Mesenchymal stem cell (in vitro differentiated cells and primary cell): ENCODE results near the gene ZG16B.

Experiments used
- DNase-seq: peaks from one replicate; pipeline ENCODE4 v3.0.0-alpha.2; 2013
- H2AFZ ChIP-seq: one replicate; pipeline ENCODE4 v1.6.1; 2013; ENCODE audit warnings: low read depth, mild to moderate bottlenecking, control low read depth, inconsistent platforms, low read length, moderate library complexity
- H2AK5ac ChIP-seq: 2 replicates; pipeline ENCODE4 v1.6.1; 2013; ENCODE audit warnings: low read length, moderate library complexity, mild to moderate bottlenecking, inconsistent platforms; ENCODE audit not compliant: severe bottlenecking
- H2BK120ac ChIP-seq: one replicate; pipeline ENCODE4 v1.6.1; 2013; ENCODE audit warnings: low read depth, mild to moderate bottlenecking, inconsistent platforms, low read length, moderate library complexity
- H2BK12ac ChIP-seq, 2 experiments: one replicate each; pipeline ENCODE4 v1.6.1; 2013; ENCODE audit warnings: inconsistent platforms in 2 of 2, low read length in 2 of 2, mild to moderate bottlenecking in 2 of 2, moderate library complexity in 2 of 2, control low read depth in 1 of 2
- H2BK15ac ChIP-seq: one replicate; pipeline ENCODE4 v1.6.1; 2013; ENCODE audit warnings: mild to moderate bottlenecking, low read depth, inconsistent platforms; ENCODE audit not compliant: poor library complexity, severe bottlenecking
- H2BK5ac ChIP-seq: 2 replicates; pipeline ENCODE4 v1.6.1; 2013; ENCODE audit warnings: low read depth, mild to moderate bottlenecking, low read length, control low read depth, inconsistent platforms; ENCODE audit not compliant: poor library complexity, severe bottlenecking
- H3K14ac ChIP-seq, 2 experiments: one replicate each; pipeline ENCODE4 v1.6.1; 2013; ENCODE audit warnings: inconsistent platforms in 2 of 2, low read length in 2 of 2, control low read depth in 1 of 2, mild to moderate bottlenecking in 1 of 2, moderate library complexity in 1 of 2
- H3K18ac ChIP-seq, 2 experiments: one replicate each; pipeline ENCODE4 v1.6.1; 2013; ENCODE audit warnings: inconsistent platforms in 2 of 2, low read length in 2 of 2, control low read depth in 1 of 2, low read depth in 1 of 2, mild to moderate bottlenecking in 1 of 2
- H3K23ac ChIP-seq, 2 experiments: one replicate each; pipeline ENCODE4 v1.6.1; 2013; ENCODE audit warnings: inconsistent platforms in 2 of 2, low read length in 2 of 2, mild to moderate bottlenecking in 2 of 2, moderate library complexity in 2 of 2, control low read depth in 1 of 2
- H3K27ac ChIP-seq: 2 replicates; pipeline ENCODE4 v1.5.1; 2013; ENCODE audit warnings: mild to moderate bottlenecking, moderate library complexity, low read length, control low read depth, inconsistent platforms; ENCODE audit not compliant: poor library complexity, severe bottlenecking
- H3K27me3 ChIP-seq, 2 experiments: 2 replicates each; pipeline versions ENCODE4 v1.6.1 to v1.7.0; 2013; ENCODE audit warnings: low read length in 2 of 2, mild to moderate bottlenecking in 2 of 2, moderate library complexity in 2 of 2, control low read depth in 1 of 2, inconsistent platforms in 1 of 2; ENCODE audit not compliant: control insufficient read depth in 1 of 2, insufficient read depth in 1 of 2
- H3K36me3 ChIP-seq, 2 experiments: 2 replicates each; pipeline versions ENCODE4 v1.6.1 to v1.7.0; 2013; ENCODE audit warnings: low read length in 2 of 2, control low read depth in 1 of 2, inconsistent platforms in 1 of 2, low read depth in 1 of 2, mild to moderate bottlenecking in 1 of 2; ENCODE audit not compliant: insufficient read depth in 2 of 2, control insufficient read depth in 1 of 2
- H3K4ac ChIP-seq, 2 experiments: one replicate each; pipeline ENCODE4 v1.6.1; 2013; ENCODE audit warnings: inconsistent platforms in 2 of 2, low read length in 2 of 2, mild to moderate bottlenecking in 2 of 2, moderate library complexity in 2 of 2, control low read depth in 1 of 2, low read depth in 1 of 2
- H3K4me1 ChIP-seq: 2 replicates; pipeline ENCODE4 v1.6.1; 2013; ENCODE audit warnings: low read depth, low read length, control low read depth; ENCODE audit not compliant: control insufficient read depth, insufficient read depth
- H3K4me2 ChIP-seq: 2 replicates; pipeline ENCODE4 v1.6.1; 2013; ENCODE audit warnings: low read length, mild to moderate bottlenecking, inconsistent platforms; ENCODE audit not compliant: poor library complexity, severe bottlenecking
- H3K4me3 ChIP-seq, 2 experiments: 2 replicates each; pipeline versions ENCODE4 v1.5.1 to v1.7.0; 2013; ENCODE audit warnings: low read length in 2 of 2, mild to moderate bottlenecking in 2 of 2, control low read depth in 1 of 2, low read depth in 1 of 2; ENCODE audit not compliant: insufficient read depth in 1 of 2
- H3K79me1 ChIP-seq: replicated peaks from 2 replicates; pipeline ENCODE4 v1.6.1; 2013; ENCODE audit warnings: mild to moderate bottlenecking, control low read depth, low read length, inconsistent platforms; ENCODE audit not compliant: poor library complexity, severe bottlenecking
- H3K9ac ChIP-seq: 2 replicates; pipeline ENCODE4 v1.7.0; 2013; ENCODE audit warnings: mild to moderate bottlenecking, low read length, moderate library complexity
- H3K9me3 ChIP-seq: 2 replicates; pipeline ENCODE4 v1.7.0; 2013; ENCODE audit warnings: mild to moderate bottlenecking, low read length; ENCODE audit not compliant: control insufficient read depth
- H4K8ac ChIP-seq: one replicate; pipeline ENCODE4 v1.6.1; 2013; ENCODE audit warnings: inconsistent platforms, mild to moderate bottlenecking, low read length, moderate library complexity
- H4K91ac ChIP-seq: one replicate; pipeline ENCODE4 v1.6.1; 2013; ENCODE audit warnings: mild to moderate bottlenecking, low read length, inconsistent platforms
- WGBS: methylation state at CpG from one replicate; pipeline ENCODE4 v1.1.7; 2013; ENCODE audit warnings: mixed read lengths; 5-methylcytosine and 5-hydroxymethylcytosine counted together

The ZG16B gene

GRCh38 chr16:2828876-2829430 lies 1.1 kb upstream of the ZG16B start:
- Histone ChIP-seq H3K9me3 (no peaks in the 10 kb centered on the region), H3K27ac (no peak overlapping the region), H3K9ac (no peak overlapping the region), H3K27me3 (peaks cover 8 to 82% of the 10 kb centered on the region in 2 experiments), H2BK5ac (no peak overlapping the region), H3K79me1 (no peaks in the 10 kb centered on the region), H2AK5ac (no peak overlapping the region), H4K91ac (peak overlapping the region; percentile 20), H3K4me2 (no peak overlapping the region), H3K23ac (no peak overlapping the region), H2BK15ac (no peak overlapping the region), H3K36me3 (no peaks in the 10 kb centered on the region), H2BK12ac (no peak overlapping the region), H4K8ac (no peak overlapping the region), H3K4me3 (no peak overlapping the region), H2AFZ (no peak overlapping the region), H3K18ac (no peak overlapping the region), H3K4ac (no peak overlapping the region), H3K4me1 (no peaks in the 10 kb centered on the region), H3K14ac (no peak overlapping the region), H2BK120ac (no peak overlapping the region)
- no peak for DNase-seq
- WGBS = 90% methylated on average over 17 of the region's 17 CpGs

GRCh38 chr16:2830355-2830695 lies 222 bp downstream of the ZG16B start:
- Histone ChIP-seq H2AK5ac (no peak overlapping the region), H3K4me3 (no peak overlapping the region), H3K18ac (no peak overlapping the region), H3K23ac (no peak overlapping the region), H4K8ac (peak overlapping the region; percentile 76), H3K4me1 (peaks cover 5% of the 10 kb centered on the region), H2AFZ (no peak overlapping the region), H3K27me3 (peaks cover 8 to 72% of the 10 kb centered on the region in 2 experiments), H2BK12ac (no peak overlapping the region), H3K9me3 (no peaks in the 10 kb centered on the region), H2BK15ac (no peak overlapping the region), H4K91ac (peak overlapping the region; percentile 34), H3K4me2 (no peak overlapping the region), H2BK5ac (no peak overlapping the region), H2BK120ac (no peak overlapping the region), H3K4ac (no peak overlapping the region), H3K79me1 (no peaks in the 10 kb centered on the region), H3K36me3 (no peaks in the 10 kb centered on the region), H3K27ac (no peak overlapping the region), H3K14ac (no peak overlapping the region), H3K9ac (no peak overlapping the region)
- DNase-seq = no peak
- WGBS = 97% methylated on average over 5 of the region's 5 CpGs

- H4K91ac ChIP-seq = no peak overlapping the region
- H2BK5ac ChIP-seq = no peak overlapping the region
- H3K4me3 ChIP-seq = no peak overlapping the region
- DNase-seq = no peak
- H3K4me1 ChIP-seq = peaks cover 11% of the 10 kb centered on the region
- no peak overlapping the region for H4K8ac ChIP-seq
- peaks cover 8 to 64% of the 10 kb centered on the region in 2 experiments for H3K27me3 ChIP-seq
- no peaks in the 10 kb centered on the region for H3K9me3 ChIP-seq
- no peak overlapping the region for H3K4me2 ChIP-seq
- no peak overlapping the region for H2AK5ac ChIP-seq
- no peak overlapping the region for H3K18ac ChIP-seq
- H3K79me1 ChIP-seq = no peaks in the 10 kb centered on the region
- H3K14ac ChIP-seq = no peak overlapping the region
- no peak overlapping the region for H2BK15ac ChIP-seq
- H3K4ac ChIP-seq = no peak overlapping the region
- H3K36me3 ChIP-seq = no peaks in the 10 kb centered on the region
- WGBS = 88% methylated on average over 12 of the region's 15 CpGs
- no peak overlapping the region for H3K27ac ChIP-seq
- H2BK120ac ChIP-seq = no peak overlapping the region
- no peak overlapping the region for H2AFZ ChIP-seq
- H3K9ac ChIP-seq = no peak overlapping the region
- no peak overlapping the region for H2BK12ac ChIP-seq
- H3K23ac ChIP-seq = no peak overlapping the region
Observed at GRCh38 chr16:2831203-2831602, 1.1 kb downstream of the ZG16B start.

GRCh38 chr16:2833776-2834175 lies 3.7 kb downstream of the ZG16B start:
- no peak overlapping the region for H2BK15ac ChIP-seq
- no peak overlapping the region for H3K18ac ChIP-seq
- no peak overlapping the region for H3K9ac ChIP-seq
- H3K27ac ChIP-seq = no peak overlapping the region
- H2BK120ac ChIP-seq = no peak overlapping the region
- H3K4me1 ChIP-seq = peaks cover 27% of the 10 kb centered on the region
- H3K79me1 ChIP-seq = no peaks in the 10 kb centered on the region
- H3K4me2 ChIP-seq = no peak overlapping the region
- H3K23ac ChIP-seq = no peak overlapping the region
- no peak for DNase-seq
- H2BK5ac ChIP-seq = no peak overlapping the region
- H2AFZ ChIP-seq = no peak overlapping the region
- H3K4me3 ChIP-seq = no peak overlapping the region
- H3K14ac ChIP-seq = no peak overlapping the region
- no peaks in the 10 kb centered on the region for H3K9me3 ChIP-seq
- H3K4ac ChIP-seq = no peak overlapping the region
- no peaks in the 10 kb centered on the region for H3K36me3 ChIP-seq
- no peak overlapping the region for H2BK12ac ChIP-seq
- no peak overlapping the region for H4K91ac ChIP-seq
- peaks cover 0 to 42% of the 10 kb centered on the region in 2 experiments for H3K27me3 ChIP-seq
- H2AK5ac ChIP-seq = no peak overlapping the region
- no peak overlapping the region for H4K8ac ChIP-seq
- WGBS = 95% methylated on average over 6 of the region's 7 CpGs
